Psoas muscle (tissue), 8 donors: ENCODE measurements around the gene PTH1R. TPM values are rescaled to one million over a fixed set of nuclear protein-coding genes. Genes with fewer than 3 reads are reported as not detected.
A peak's percentile ranks its signal among the peaks of the same experiment; 100 is the strongest.

Experiments used
- ATAC-seq, 4 donors: fragments of 200-7000 bp; cut with Tn5 transposase; one replicate each; pipeline ENCODE4 v1.9.1; 2020; ENCODE audit warnings: moderate library complexity in 3 of 4, mild to moderate bottlenecking in 2 of 4
- DNase-seq, 2 donors: peaks; one replicate each; pipeline ENCODE4 v3.0.0-alpha.2; 2020
- H3K27ac ChIP-seq: fragments of 200-600 bp; one replicate; pipeline ENCODE4 v1.8.0; 2022
- H3K27me3 ChIP-seq, 3 donors: fragments of 200-600 bp in 1 of 3; one replicate each; pipeline versions ENCODE4 v1.6.1 to v1.8.0; 2013 to 2022; ENCODE audit warnings: low read length in 2 of 3, mild to moderate bottlenecking in 2 of 3, moderate library complexity in 1 of 3; ENCODE audit not compliant: insufficient read depth in 3 of 3
- H3K36me3 ChIP-seq, 2 donors: fragments of 200-600 bp in 1 of 2; one replicate each; pipeline versions ENCODE4 v1.6.1 to v1.8.0; 2013 to 2022; ENCODE audit warnings: low read depth in 1 of 2, mild to moderate bottlenecking in 1 of 2, moderate library complexity in 1 of 2; ENCODE audit not compliant: insufficient read depth in 1 of 2
- H3K4me1 ChIP-seq: fragments of 200-600 bp; one replicate; pipeline ENCODE4 v1.8.0; 2022
- H3K4me3 ChIP-seq: fragments of 200-600 bp; one replicate; pipeline ENCODE4 v1.8.0; 2022; ENCODE audit warnings: mild to moderate bottlenecking
- H3K9me3 ChIP-seq: fragments of 200-600 bp; one replicate; pipeline ENCODE4 v1.8.0; 2022
- WGBS, 3 donors: extraction: QIAGEN DNeasy Blood & Tissue Kit; methylation state at CpG; one replicate each; pipeline versions ENCODE4 v1.1.6 to v1.1.7; 2013; 5-methylcytosine and 5-hydroxymethylcytosine counted together
- intact Hi-C, 2 donors: fragments of 100-400 bp; cut with DNase I; formaldehyde crosslinking; loops; one replicate each; pipeline versions ENCODE4 v1.11.0 to v1.14.2; 2022
- polyA plus RNA-seq, 3 donors: library from polyadenylated mRNA; stranded (reverse); fragments of 200-250 nt; gene quantifications; one replicate each; pipeline ENCODE4 v1.2.3, GENCODE V29; 2013
- total RNA-seq, 4 donors: library from RNA; stranded (reverse); fragmentation: NEBNext Ultra II Directional in 2 of 4; extraction: Animal tissue kit (Norgen Biotek cat#: 25700) in 2 of 4; gene quantifications; one replicate each; pipeline versions ENCODE4 v1.2.1 to v1.2.4, GENCODE V29; 2021 to 2023
- TF ChIP-seq, protein P1 (sequence below): fragments of 200-600 bp; IDR thresholded peaks from one replicate; pipeline ENCODE4 v1.8.0; 2022; ENCODE audit warnings: antibody characterized with exemption
- donor health status: healthy with polysubstance abuse.
- donor health status: DM: no; HTN: no; CAD: no; lungs with moderate emphysema.
- donor health status: Bipolar disorder and iron deficiency.
- donor health status: healthy.
- donor health status: DM: yes; HTN: yes; CAD: no.
- donor health status: DM: no; HTN: no; CAD: no.
- donor health status: DM: no; HTN: no; CAD: no.
- donor health status: DM: yes; HTN: yes; CAD: no.

Gene PTH1R
- total and polyA plus RNA-seq, 7 donors = 1.1 to 5.9 (median 4.2) TPM

DNA sequence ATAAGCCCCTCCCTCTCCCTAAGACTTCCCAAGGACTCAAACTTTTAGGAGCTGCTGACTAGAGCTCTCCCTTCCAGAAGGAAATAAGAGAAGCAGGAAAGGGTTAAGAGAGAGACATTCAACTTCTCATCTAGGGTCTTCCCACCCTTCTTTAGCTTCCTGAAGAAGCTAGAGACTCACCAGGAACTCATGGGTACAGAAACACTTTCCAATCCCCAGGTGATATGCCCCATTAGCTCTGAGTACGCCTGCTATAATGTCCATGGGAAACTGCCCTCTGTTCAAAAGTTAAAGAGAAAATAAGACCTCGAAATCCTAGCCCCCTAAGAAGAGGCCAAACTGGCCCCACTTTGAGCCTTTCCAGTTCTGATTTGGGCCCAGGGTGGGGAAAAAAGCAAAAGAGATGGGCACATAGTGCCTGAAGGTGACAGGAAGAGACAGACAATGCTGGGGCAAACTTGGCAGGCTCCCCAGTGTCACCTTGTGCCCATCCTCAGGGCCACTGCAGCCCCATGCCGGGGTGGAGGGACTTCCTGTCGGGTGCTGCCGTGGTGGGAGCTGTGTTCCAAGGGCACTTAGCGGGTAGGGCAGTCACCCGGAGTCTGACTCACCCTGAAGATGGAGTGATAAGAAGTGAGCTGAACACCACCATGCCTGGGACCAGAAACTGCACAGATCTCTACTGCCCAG is 69.5 kb downstream of the PTH1R start:
- TF ChIP-seq, protein P1, sequence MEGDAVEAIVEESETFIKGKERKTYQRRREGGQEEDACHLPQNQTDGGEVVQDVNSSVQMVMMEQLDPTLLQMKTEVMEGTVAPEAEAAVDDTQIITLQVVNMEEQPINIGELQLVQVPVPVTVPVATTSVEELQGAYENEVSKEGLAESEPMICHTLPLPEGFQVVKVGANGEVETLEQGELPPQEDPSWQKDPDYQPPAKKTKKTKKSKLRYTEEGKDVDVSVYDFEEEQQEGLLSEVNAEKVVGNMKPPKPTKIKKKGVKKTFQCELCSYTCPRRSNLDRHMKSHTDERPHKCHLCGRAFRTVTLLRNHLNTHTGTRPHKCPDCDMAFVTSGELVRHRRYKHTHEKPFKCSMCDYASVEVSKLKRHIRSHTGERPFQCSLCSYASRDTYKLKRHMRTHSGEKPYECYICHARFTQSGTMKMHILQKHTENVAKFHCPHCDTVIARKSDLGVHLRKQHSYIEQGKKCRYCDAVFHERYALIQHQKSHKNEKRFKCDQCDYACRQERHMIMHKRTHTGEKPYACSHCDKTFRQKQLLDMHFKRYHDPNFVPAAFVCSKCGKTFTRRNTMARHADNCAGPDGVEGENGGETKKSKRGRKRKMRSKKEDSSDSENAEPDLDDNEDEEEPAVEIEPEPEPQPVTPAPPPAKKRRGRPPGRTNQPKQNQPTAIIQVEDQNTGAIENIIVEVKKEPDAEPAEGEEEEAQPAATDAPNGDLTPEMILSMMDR = no peak
- no peaks in the 10 kb centered on the region for H3K9me3 ChIP-seq
- intact Hi-C loops = no loop called here
- no peaks in the 10 kb centered on the region for H3K36me3 ChIP-seq
- WGBS, 3 donors = 58 to 74% (median 64%) methylated on average over 7 of the region's 7 CpGs
- H3K27ac ChIP-seq = peak overlapping the region; percentile 90
- DNase-seq (peak in 1 of 2 donors; percentile 51), ATAC-seq (no peak)
- no peak overlapping the region for H3K4me3 ChIP-seq
- H3K27me3 ChIP-seq = no peaks in the 10 kb centered on the region
- H3K4me1 ChIP-seq = peaks cover 85% of the 10 kb centered on the region

DNA sequence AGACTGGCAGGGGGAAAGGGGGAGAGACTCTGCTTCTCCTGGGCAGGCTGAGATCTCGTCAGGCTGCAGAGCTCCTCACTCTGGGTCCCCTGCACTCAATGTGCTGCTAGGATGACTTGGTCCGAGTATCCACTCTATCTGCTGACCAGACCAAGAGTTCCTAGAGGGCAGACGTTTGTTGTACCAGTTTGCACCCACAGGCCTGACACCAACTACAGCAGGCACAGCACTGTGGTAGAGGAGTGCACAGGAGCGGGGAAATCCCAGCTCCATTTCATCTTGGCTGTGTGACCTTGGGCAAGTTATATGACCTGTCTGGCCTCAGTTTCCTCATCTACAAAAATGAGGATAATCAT is 70.0 kb downstream of the PTH1R start:
- Histone ChIP-seq H3K27ac (peak overlapping the region; percentile 90), H3K27me3 (no peaks in the 10 kb centered on the region), H3K36me3 (no peaks in the 10 kb centered on the region), H3K4me3 (no peak overlapping the region), H3K4me1 (peaks cover 84% of the 10 kb centered on the region), H3K9me3 (no peaks in the 10 kb centered on the region)
- DNase-seq (no peak), ATAC-seq (peak in 3 of 4 donors; percentile 0 to 3 (median 2))
- TF ChIP-seq, protein P1 = no peak
- WGBS, 3 donors = 79 to 83% (median 83%) methylated on average over 4 of the region's 4 CpGs
- intact Hi-C loops = no loop called here

DNA sequence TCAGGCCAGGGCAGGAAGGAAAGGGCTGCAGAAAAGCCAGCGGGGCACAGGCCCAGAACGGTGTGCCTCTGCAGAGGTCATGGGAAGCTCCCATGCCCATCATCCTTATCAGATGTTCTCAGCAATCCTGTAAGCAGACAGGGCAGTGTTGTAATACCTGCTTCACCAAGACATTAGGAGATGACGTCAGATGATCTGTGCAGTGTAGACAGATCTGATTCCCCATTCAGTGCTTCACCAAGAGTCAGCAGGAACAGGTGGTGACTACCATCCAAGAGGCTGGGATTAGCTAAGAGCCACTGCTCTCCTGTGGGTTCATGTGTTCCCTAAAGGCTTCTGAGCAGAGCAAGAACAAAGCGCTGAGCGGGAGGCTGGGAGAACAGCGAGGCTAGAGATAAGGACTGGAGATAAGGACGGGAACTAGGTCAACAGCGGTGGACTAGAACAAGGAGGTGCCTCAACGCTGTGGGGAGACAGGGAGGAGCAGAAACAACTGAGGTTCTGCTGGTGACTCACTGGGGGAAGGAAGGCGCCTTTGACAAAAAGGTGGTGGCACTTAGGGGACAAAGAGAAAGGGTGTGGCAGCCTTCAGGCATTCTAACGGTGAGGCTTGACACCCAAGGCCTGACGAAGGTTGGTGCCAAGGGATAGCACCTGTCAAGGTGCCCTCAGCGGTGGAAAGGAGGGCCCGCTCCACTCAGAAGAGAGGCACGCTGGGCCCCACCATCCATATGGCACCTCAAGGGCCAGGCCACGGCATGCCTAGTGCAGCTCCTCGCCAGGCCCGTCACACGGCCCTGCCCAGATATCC is 70.7 kb downstream of the PTH1R start:
- Histone ChIP-seq H3K4me3 (no peak overlapping the region), H3K36me3 (no peaks in the 10 kb centered on the region), H3K4me1 (peaks cover 84% of the 10 kb centered on the region), H3K27ac (peak overlapping the region; percentile 90), H3K27me3 (no peaks in the 10 kb centered on the region), H3K9me3 (no peaks in the 10 kb centered on the region)
- TF ChIP-seq, protein P1 = no peak
- 44 to 66% (median 48%) methylated on average over 19 of the region's 19 CpGs for WGBS, 3 donors
- peak; percentile 46 to 82 for DNase-seq
- intact Hi-C loops = no loop called here
- ATAC-seq = peak; percentile 90 to 93 (median 92)

DNA sequence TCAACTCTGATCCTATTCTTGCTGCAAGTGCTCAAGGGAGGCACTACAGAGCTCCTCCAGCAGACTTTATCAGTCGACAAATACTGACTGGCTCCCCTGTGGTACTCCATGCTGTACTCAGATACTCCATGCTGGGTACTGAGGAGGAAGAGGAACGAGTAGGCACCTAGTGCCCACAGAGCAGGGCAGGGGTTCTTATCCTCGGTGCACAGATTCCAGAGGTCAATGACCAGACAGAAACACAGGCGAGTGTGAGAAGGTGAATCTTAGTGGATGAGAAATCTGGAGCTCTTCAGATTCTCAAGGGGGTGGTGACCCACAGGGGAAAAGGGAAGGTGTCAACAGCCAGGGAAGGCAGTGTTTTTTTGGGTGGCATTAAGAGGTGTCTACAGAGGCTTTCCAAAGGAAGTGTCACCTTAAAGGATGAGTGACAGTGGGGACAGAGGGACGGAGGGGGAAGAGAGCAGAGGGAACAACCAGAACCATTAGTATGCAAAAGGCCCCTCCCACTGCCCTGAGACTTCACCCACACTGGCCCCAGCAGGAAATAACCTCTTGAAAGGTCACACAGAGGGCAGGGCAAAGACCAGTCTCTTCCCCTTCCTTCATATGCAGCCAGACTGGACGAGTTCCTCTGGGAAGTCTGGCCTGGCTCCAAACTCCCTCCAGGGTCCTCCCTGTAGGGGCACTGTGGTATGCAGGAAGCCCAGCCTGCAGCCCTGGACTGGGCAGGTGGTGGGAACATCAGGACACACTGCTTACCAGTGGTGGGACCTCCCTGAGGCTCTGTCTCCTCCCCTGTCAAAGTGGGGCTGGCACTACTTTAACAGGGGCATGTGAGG is 71.5 kb downstream of the PTH1R start:
- Histone ChIP-seq H3K4me1 (peaks cover 84% of the 10 kb centered on the region), H3K27ac (peak overlapping the region; percentile 90), H3K27me3 (no peaks in the 10 kb centered on the region), H3K4me3 (no peak overlapping the region), H3K36me3 (no peaks in the 10 kb centered on the region), H3K9me3 (no peaks in the 10 kb centered on the region)
- TF ChIP-seq, protein P1 = no peak
- intact Hi-C loops = no loop called here
- 34 to 46% (median 45%) methylated on average over 6 of the region's 6 CpGs for WGBS, 3 donors
- no peak for DNase-seq
- no peak for ATAC-seq
